ENCODE data around the gene SOS2.

The SOS2 gene

DNA sequence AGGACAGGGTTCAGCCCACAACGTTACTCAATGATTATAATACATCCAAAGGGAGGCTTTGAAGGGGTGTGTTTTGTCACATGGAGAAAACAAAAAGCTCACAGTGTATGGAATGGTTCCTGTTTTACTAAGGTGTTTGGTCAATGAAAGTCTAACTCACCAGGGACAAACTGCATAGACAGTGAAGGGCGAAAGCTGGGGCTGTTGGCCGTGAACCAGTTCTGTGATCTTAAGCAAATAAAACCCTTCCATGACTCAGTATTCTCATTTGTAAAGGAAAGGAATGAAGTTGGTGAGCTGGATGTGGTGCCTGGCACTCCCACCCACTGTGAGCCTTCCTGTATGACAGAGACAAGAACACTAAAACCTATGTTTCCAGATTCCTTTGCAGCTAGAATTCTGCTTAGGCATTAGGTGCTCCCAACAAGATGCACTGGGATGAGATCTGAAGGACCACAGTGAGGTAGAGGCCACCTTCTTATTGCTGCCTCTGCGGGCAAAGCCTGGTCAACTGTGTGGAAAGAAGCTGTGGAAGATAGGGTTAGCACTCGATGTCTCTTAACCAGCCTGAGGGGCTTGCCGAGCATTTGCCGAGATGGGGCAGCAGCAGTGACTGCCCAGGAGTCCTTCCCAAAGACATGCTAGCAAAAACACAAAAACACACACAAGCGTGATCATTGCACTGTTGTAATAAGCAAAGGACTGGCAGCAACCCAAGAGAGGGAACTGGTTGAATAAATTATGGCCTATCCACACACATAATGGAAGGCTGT is 163.5 kb downstream of the SOS2 start:
- peak overlapping the region; percentile 24 for H3K27ac ChIP-seq (ENCODE audit: poor library complexity, severe bottlenecking)
- ATAC-seq (ENCODE audit: low read depth) = peak; percentile 96
- H3K36me3 ChIP-seq (ENCODE audit: low read depth) = no peaks in the 10 kb centered on the region
- H3K27me3 ChIP-seq (ENCODE audit: insufficient read depth, poor library complexity, severe bottlenecking) = no peaks in the 10 kb centered on the region
- no peak overlapping the region for H3K4me3 ChIP-seq (ENCODE audit: severe bottlenecking)
- peaks cover 18% of the 10 kb centered on the region for H3K4me1 ChIP-seq (ENCODE audit: insufficient read depth, poor library complexity, severe bottlenecking)
- H3K9me3 ChIP-seq (ENCODE audit: severe bottlenecking) = no peaks in the 10 kb centered on the region
- no peak for DNase-seq (ENCODE audit: low spot score)
- TF ChIP-seq, protein P1, sequence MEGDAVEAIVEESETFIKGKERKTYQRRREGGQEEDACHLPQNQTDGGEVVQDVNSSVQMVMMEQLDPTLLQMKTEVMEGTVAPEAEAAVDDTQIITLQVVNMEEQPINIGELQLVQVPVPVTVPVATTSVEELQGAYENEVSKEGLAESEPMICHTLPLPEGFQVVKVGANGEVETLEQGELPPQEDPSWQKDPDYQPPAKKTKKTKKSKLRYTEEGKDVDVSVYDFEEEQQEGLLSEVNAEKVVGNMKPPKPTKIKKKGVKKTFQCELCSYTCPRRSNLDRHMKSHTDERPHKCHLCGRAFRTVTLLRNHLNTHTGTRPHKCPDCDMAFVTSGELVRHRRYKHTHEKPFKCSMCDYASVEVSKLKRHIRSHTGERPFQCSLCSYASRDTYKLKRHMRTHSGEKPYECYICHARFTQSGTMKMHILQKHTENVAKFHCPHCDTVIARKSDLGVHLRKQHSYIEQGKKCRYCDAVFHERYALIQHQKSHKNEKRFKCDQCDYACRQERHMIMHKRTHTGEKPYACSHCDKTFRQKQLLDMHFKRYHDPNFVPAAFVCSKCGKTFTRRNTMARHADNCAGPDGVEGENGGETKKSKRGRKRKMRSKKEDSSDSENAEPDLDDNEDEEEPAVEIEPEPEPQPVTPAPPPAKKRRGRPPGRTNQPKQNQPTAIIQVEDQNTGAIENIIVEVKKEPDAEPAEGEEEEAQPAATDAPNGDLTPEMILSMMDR (IDR thresholded peaks at IDR 0.05; ENCODE audit: poor library complexity, severe bottlenecking) = no peak
